Esophagus squamous epithelium (tissue), 4 donors: ENCODE results near the gene TMPRSS5.

ENCODE experiments used
- POLR2A ChIP-seq, 4 donors: fragments of 450-650 bp; IDR thresholded peaks; one replicate each; pipeline ENCODE4 v1.6.1; 2017; ENCODE audit warnings: antibody characterized with exemption in 4 of 4, mild to moderate bottlenecking in 4 of 4, moderate library complexity in 3 of 4
- TF ChIP-seq, protein P1 (sequence below), 6 experiments: fragments of 450-650 bp in 4 of 6; fragments of 200-600 bp in 2 of 6; sonication (generic) in 2 of 6; IDR thresholded peaks; one replicate each; pipeline ENCODE4 v1.5.1; 2016 to 2019; ENCODE audit warnings: antibody characterized with exemption in 6 of 6, mild to moderate bottlenecking in 4 of 6, moderate library complexity in 4 of 6

DNA sequence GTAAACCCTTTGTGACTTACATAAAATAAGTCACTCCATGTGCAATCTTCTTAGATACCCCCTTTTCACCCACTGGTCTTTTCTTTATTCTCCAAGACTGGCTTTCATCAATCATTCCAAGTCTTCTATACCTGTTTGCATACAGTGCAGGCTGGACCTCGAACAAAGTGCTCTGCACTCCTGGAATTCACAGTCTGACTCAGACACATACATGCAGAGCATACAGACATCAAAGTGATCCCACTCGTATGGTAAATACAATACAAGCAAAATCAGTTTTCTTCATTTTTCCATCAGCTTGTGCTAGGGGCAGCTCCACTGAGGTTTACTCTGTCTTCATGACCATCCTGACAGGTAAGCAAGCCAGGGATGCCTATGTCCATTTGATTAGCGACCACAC, 16.8 kb upstream of the TMPRSS5 start:
- TF ChIP-seq, protein P1, sequence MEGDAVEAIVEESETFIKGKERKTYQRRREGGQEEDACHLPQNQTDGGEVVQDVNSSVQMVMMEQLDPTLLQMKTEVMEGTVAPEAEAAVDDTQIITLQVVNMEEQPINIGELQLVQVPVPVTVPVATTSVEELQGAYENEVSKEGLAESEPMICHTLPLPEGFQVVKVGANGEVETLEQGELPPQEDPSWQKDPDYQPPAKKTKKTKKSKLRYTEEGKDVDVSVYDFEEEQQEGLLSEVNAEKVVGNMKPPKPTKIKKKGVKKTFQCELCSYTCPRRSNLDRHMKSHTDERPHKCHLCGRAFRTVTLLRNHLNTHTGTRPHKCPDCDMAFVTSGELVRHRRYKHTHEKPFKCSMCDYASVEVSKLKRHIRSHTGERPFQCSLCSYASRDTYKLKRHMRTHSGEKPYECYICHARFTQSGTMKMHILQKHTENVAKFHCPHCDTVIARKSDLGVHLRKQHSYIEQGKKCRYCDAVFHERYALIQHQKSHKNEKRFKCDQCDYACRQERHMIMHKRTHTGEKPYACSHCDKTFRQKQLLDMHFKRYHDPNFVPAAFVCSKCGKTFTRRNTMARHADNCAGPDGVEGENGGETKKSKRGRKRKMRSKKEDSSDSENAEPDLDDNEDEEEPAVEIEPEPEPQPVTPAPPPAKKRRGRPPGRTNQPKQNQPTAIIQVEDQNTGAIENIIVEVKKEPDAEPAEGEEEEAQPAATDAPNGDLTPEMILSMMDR (IDR thresholded peaks at IDR 0.05), result no peak
- no peak for TF ChIP-seq POLR2A (IDR thresholded peaks at IDR 0.05)
